SU-DHL-6 (cell line): ENCODE results near the gene GOLGA7B.
A peak's percentile ranks its signal among the peaks of the same experiment; 100 is the strongest.

Experiments
- H2AFZ ChIP-seq: fragments of 200-600 bp; sonication (generic); 2 replicates; pipeline ENCODE4 v1.6.1; 2014; ENCODE audit warnings: low read depth, mild to moderate bottlenecking, moderate library complexity, mixed read lengths, antibody characterized with exemption, low read length; ENCODE audit not compliant: severe bottlenecking
- H3F3A ChIP-seq: fragments of 200-600 bp; shearing (Covaris generic); 2 replicates; pipeline ENCODE4 v1.6.0; 2016; ENCODE audit warnings: antibody characterized with exemption, mild to moderate bottlenecking; ENCODE audit not compliant: insufficient read depth
- H3K27ac ChIP-seq: fragments of 200-600 bp; sonication (generic); 2 replicates; pipeline ENCODE4 v1.5.1; 2016; ENCODE audit warnings: low read depth, mild to moderate bottlenecking, low read length, moderate library complexity, mixed read lengths
- H3K27me3 ChIP-seq: fragments of 200-600 bp; sonication (generic), shearing (Covaris generic); 2 replicates; pipeline ENCODE4 v1.6.0; 2014; ENCODE audit warnings: mild to moderate bottlenecking, low read length
- H3K36me3 ChIP-seq: fragments of 200-600 bp; sonication (generic); 2 replicates; pipeline ENCODE4 v1.6.1; 2014; ENCODE audit warnings: mild to moderate bottlenecking, low read length, mixed read lengths
- H3K4me2 ChIP-seq: fragments of 300-600, 200-600 bp; shearing (Covaris generic), sonication (generic); 2 replicates; pipeline ENCODE4 v1.6.0; 2014; ENCODE audit warnings: low read length, low read depth, mild to moderate bottlenecking; ENCODE audit not compliant: poor library complexity, severe bottlenecking
- H3K4me3 ChIP-seq: fragments of 200-600 bp; sonication (generic); 2 replicates; pipeline ENCODE4 v1.5.1; 2014; ENCODE audit warnings: antibody characterized with exemption, low read length, mild to moderate bottlenecking, mixed read lengths; ENCODE audit not compliant: insufficient read depth, poor library complexity, severe bottlenecking
- H3K79me2 ChIP-seq: fragments of 200-600 bp; sonication (generic); 2 replicates; pipeline ENCODE4 v1.6.1; 2014; ENCODE audit warnings: mild to moderate bottlenecking, low read length, moderate library complexity; ENCODE audit not compliant: insufficient read depth
- H3K9ac ChIP-seq: fragments of 200-600 bp; sonication (generic); 2 replicates; pipeline ENCODE4 v1.7.0; 2014; ENCODE audit warnings: mild to moderate bottlenecking, low read length
- H3K9me2 ChIP-seq: fragments of 200-600 bp; sonication (generic); replicated peaks from 2 replicates; pipeline ENCODE4 v1.6.1; 2014; ENCODE audit warnings: low read length; ENCODE audit not compliant: insufficient read depth
- H3K9me3 ChIP-seq: fragments of 200-600 bp; sonication (generic); 2 replicates; pipeline ENCODE4 v1.6.1; 2014; ENCODE audit warnings: low read length, mixed read lengths; ENCODE audit not compliant: insufficient read depth
- H4K20me1 ChIP-seq: fragments of 200-600 bp; sonication (generic); 2 replicates; pipeline ENCODE4 v1.6.1; 2014; ENCODE audit warnings: low read depth, mild to moderate bottlenecking, antibody characterized with exemption, low read length, moderate library complexity, mixed read lengths
- CTCF ChIP-seq: fragments of 200-600 bp; sonication (generic); IDR thresholded peaks from one replicate; pipeline ENCODE4 v1.5.1; 2017; ENCODE audit warnings: antibody characterized with exemption, mild to moderate bottlenecking, low read length, moderate library complexity; ENCODE audit not compliant: insufficient read depth, poor library complexity, severe bottlenecking
- EZH2phosphoT487 ChIP-seq: fragments of 200-600 bp; sonication (generic), shearing (Covaris generic); conservative IDR thresholded peaks from 2 replicates; pipeline ENCODE4 v1.6.1; 2018; ENCODE audit warnings: mild to moderate bottlenecking, antibody characterized with exemption, low read length, moderate library complexity, mixed read lengths

The GOLGA7B gene

GRCh38 chr10:97811958-97812357 lies 37.7 kb upstream of the GOLGA7B start:
- no peak for TF ChIP-seq CTCF
- no peak for TF ChIP-seq EZH2phosphoT487
- Histone ChIP-seq H3K4me2 (no peak overlapping the region), H3K27ac (no peak overlapping the region), H3K9ac (no peak overlapping the region), H3K4me3 (no peak overlapping the region), H3K36me3 (no peaks in the 10 kb centered on the region), H3F3A (no peaks in the 10 kb centered on the region), H3K79me2 (no peaks in the 10 kb centered on the region), H4K20me1 (no peaks in the 10 kb centered on the region), H3K9me2 (no peaks in the 10 kb centered on the region), H3K9me3 (no peaks in the 10 kb centered on the region), H2AFZ (no peak overlapping the region), H3K27me3 (no peaks in the 10 kb centered on the region)

- Histone ChIP-seq H4K20me1 (no peaks in the 10 kb centered on the region), H3F3A (no peaks in the 10 kb centered on the region), H2AFZ (no peak overlapping the region), H3K79me2 (no peaks in the 10 kb centered on the region), H3K27me3 (no peaks in the 10 kb centered on the region), H3K27ac (no peak overlapping the region), H3K9ac (no peak overlapping the region), H3K4me2 (no peak overlapping the region), H3K9me3 (no peaks in the 10 kb centered on the region), H3K9me2 (no peaks in the 10 kb centered on the region), H3K36me3 (no peaks in the 10 kb centered on the region), H3K4me3 (no peak overlapping the region)
- TF ChIP-seq CTCF (no peak), EZH2phosphoT487 (no peak)
These were observed 36.9 kb upstream of the GOLGA7B start for GRCh38 chr10:97812696-97813095.

- H3K27me3 ChIP-seq, result no peaks in the 10 kb centered on the region
- no peak overlapping the region for H3K4me2 ChIP-seq
- H3K9ac ChIP-seq, result no peak overlapping the region
- H3K27ac ChIP-seq, result no peak overlapping the region
- peak overlapping the region; percentile 26 for H2AFZ ChIP-seq
- no peaks in the 10 kb centered on the region for H3K9me3 ChIP-seq
- H3K9me2 ChIP-seq, result no peaks in the 10 kb centered on the region
- no peaks in the 10 kb centered on the region for H3F3A ChIP-seq
- TF ChIP-seq EZH2phosphoT487 (no peak), CTCF (no peak)
- H3K4me3 ChIP-seq, result no peak overlapping the region
- H4K20me1 ChIP-seq, result no peaks in the 10 kb centered on the region
- H3K36me3 ChIP-seq, result no peaks in the 10 kb centered on the region
- no peaks in the 10 kb centered on the region for H3K79me2 ChIP-seq
These were observed 36.3 kb upstream of the GOLGA7B start for GRCh38 chr10:97813311-97813710.

DNA sequence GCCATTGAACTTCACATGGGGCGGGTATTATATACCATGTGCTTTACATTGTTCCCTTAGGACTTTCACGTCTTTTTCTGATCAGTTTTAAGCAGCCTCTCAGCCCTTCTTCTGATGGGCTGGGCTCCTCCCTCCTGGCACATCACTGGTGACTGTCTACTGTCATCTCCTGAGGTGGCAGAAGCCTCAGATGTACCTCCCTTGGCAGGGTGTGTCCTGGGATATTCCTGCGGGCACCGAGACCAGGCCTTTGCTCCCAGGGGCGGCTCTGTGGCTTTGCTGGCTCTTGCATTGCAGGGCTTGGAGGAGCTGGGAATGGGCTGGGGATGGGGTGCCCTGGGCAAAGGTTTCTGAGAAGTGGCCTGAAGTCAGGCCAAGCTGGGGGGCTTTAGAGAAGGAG lies 34.6 kb upstream of the GOLGA7B start:
- Histone ChIP-seq H3K79me2 (no peaks in the 10 kb centered on the region), H3K9me3 (no peaks in the 10 kb centered on the region), H3F3A (no peaks in the 10 kb centered on the region), H3K9ac (no peak overlapping the region), H3K4me2 (no peak overlapping the region), H3K4me3 (no peak overlapping the region), H3K27ac (no peak overlapping the region), H2AFZ (no peak overlapping the region), H4K20me1 (no peaks in the 10 kb centered on the region), H3K9me2 (no peaks in the 10 kb centered on the region), H3K27me3 (no peaks in the 10 kb centered on the region), H3K36me3 (no peaks in the 10 kb centered on the region)
- no peak for TF ChIP-seq EZH2phosphoT487
- no peak for TF ChIP-seq CTCF
